ENCODE results near the gene ATG14.

ATG14 gene

DNA sequence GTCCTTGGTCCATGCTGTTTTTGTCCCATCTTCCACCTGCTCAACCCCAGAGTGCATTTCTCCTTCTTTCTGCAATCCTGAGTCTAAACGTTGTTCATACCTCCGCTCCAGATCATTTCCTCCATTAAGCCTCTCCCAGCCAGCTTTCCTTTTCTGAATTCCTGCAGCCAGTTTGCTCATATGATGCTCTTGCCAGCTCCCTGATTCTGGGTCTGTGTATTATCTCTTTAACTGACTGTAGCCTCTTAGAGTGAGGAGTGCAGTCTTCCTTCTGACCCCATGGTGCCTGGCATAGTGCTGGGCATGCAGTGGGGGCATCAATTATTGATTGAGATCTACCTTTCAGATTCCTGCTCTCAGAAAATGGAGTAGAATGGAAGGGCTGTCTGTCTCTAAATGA lies 40.3 kb upstream of the ATG14 start:
- H3K36me3 ChIP-seq, result no peaks in the 10 kb centered on the region
- no peak overlapping the region for H3K4me3 ChIP-seq (ENCODE audit: low read depth in 1 of 2, low read length in 1 of 2)
- peaks cover 7% of the 10 kb centered on the region for H3K27me3 ChIP-seq
- no peaks in the 10 kb centered on the region for H3K9me3 ChIP-seq
- TF ChIP-seq, protein P1, sequence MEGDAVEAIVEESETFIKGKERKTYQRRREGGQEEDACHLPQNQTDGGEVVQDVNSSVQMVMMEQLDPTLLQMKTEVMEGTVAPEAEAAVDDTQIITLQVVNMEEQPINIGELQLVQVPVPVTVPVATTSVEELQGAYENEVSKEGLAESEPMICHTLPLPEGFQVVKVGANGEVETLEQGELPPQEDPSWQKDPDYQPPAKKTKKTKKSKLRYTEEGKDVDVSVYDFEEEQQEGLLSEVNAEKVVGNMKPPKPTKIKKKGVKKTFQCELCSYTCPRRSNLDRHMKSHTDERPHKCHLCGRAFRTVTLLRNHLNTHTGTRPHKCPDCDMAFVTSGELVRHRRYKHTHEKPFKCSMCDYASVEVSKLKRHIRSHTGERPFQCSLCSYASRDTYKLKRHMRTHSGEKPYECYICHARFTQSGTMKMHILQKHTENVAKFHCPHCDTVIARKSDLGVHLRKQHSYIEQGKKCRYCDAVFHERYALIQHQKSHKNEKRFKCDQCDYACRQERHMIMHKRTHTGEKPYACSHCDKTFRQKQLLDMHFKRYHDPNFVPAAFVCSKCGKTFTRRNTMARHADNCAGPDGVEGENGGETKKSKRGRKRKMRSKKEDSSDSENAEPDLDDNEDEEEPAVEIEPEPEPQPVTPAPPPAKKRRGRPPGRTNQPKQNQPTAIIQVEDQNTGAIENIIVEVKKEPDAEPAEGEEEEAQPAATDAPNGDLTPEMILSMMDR (IDR thresholded peaks at IDR 0.05), result no peak
- H3K27ac ChIP-seq, result no peak overlapping the region
- peaks cover 6 to 12% of the 10 kb centered on the region in 2 experiments for H3K4me1 ChIP-seq (ENCODE audit: control insufficient read depth in 1 of 2, insufficient read depth in 1 of 2, low read depth in 1 of 2, low read length in 1 of 2)

DNA sequence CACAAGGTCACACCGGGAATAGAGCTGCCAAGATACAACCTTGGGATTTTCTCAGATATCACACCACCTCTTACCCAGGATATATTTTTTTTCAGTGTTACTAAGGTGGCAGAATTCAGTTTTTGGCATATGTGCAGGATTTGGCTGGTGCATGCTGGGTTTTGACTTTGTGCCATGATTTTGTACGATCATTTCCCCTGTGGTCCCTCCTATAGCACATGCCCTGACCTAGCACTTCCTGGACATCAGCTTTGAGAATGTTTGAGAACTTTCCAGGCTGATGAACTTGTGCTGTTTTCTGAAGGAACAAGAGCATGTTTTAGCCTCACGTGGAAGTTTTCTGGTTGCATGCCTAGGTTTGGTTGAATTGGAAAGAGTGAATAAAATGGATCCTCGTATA lies 39.8 kb upstream of the ATG14 start:
- peaks cover 7% of the 10 kb centered on the region for H3K27me3 ChIP-seq
- no peak overlapping the region for H3K4me3 ChIP-seq (ENCODE audit: low read depth in 1 of 2, low read length in 1 of 2)
- H3K9me3 ChIP-seq, result no peaks in the 10 kb centered on the region
- H3K4me1 ChIP-seq (ENCODE audit: control insufficient read depth in 1 of 2, insufficient read depth in 1 of 2, low read depth in 1 of 2, low read length in 1 of 2), result peaks cover 6 to 12% of the 10 kb centered on the region in 2 experiments
- H3K27ac ChIP-seq, result no peak overlapping the region
- H3K36me3 ChIP-seq, result no peaks in the 10 kb centered on the region
- TF ChIP-seq, protein P1 (IDR thresholded peaks at IDR 0.05), result no peak

DNA sequence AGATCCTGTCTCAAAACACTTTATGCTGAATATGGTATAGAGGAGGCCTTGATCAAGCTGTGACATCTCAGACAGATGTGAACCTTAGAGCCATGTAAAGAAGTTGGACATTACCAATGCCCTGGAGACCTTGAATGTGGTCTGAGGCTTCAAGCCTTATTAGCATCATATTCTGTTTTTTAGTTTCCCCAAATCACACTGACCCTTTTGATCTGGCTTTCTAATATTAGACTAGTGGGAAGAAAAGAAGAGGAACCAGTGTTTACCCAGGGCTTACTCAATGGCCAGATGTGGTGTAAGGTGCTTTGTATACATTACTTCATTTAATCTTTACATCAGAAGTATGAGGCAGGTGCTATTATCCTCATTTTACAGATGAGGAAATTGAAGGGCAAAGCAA lies 39.4 kb upstream of the ATG14 start:
- H3K27me3 ChIP-seq, result peaks cover 7% of the 10 kb centered on the region
- no peaks in the 10 kb centered on the region for H3K36me3 ChIP-seq
- peaks cover 6 to 12% of the 10 kb centered on the region in 2 experiments for H3K4me1 ChIP-seq (ENCODE audit: control insufficient read depth in 1 of 2, insufficient read depth in 1 of 2, low read depth in 1 of 2, low read length in 1 of 2)
- H3K27ac ChIP-seq, result no peak overlapping the region
- TF ChIP-seq, protein P1 (IDR thresholded peaks at IDR 0.05), result no peak
- no peaks in the 10 kb centered on the region for H3K9me3 ChIP-seq
- H3K4me3 ChIP-seq (ENCODE audit: low read depth in 1 of 2, low read length in 1 of 2), result no peak overlapping the region

DNA sequence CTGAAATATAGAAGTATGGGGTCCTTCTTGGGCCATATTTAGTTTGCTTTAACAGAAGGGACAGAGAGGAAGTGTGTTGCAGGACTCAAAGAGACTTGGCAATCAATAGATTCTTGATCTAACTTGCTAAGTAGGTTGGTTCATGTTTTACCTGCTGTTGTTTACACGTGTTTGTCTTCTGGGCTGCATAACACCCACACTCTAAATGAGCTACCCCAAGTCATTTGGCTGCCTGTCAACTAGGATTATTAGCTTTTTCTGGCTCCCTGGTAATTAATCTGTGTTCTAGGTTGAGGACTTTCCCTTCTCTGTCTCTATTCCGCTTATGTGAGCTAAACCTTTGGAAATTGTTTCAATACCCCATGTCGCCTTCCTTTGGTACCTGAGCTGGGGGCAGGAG lies 38.9 kb upstream of the ATG14 start:
- Histone ChIP-seq H3K4me1 (ENCODE audit: control insufficient read depth in 1 of 2, insufficient read depth in 1 of 2, low read depth in 1 of 2, low read length in 1 of 2) (peaks cover 6 to 12% of the 10 kb centered on the region in 2 experiments), H3K36me3 (no peaks in the 10 kb centered on the region)

DNA sequence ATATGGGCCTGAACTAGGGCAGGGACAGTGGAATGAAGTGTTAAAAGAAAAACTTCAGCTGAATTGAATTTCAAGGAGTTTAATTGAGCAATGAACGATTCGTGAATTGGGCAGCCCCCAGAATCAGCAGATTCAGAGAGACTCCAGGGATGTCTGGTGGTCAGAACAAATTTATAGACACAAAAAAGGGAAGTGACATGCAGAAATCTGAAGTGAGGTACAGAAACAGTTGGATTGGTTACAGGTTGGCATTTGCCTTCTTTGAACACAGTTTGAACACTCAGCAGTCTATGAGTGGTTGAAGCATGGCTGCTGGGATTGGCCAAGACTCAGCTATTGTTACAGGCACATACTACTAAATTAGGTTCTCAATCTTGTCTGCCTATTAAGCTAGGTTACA lies 38.5 kb upstream of the ATG14 start:
- H3K9me3 ChIP-seq, result no peaks in the 10 kb centered on the region
- peaks cover 6 to 12% of the 10 kb centered on the region in 2 experiments for H3K4me1 ChIP-seq (ENCODE audit: control insufficient read depth in 1 of 2, insufficient read depth in 1 of 2, low read depth in 1 of 2, low read length in 1 of 2)
- no peak overlapping the region for H3K27ac ChIP-seq
- no peaks in the 10 kb centered on the region for H3K36me3 ChIP-seq
- no peak overlapping the region for H3K4me3 ChIP-seq (ENCODE audit: low read depth in 1 of 2, low read length in 1 of 2)
- TF ChIP-seq, protein P1 (IDR thresholded peaks at IDR 0.05), result no peak
- peaks cover 7% of the 10 kb centered on the region for H3K27me3 ChIP-seq

More for the DNA sequence above, 38.9 kb upstream of the ATG14 start:
- no peaks in the 10 kb centered on the region for H3K9me3 ChIP-seq
- H3K27me3 ChIP-seq, result peaks cover 7% of the 10 kb centered on the region
- no peak overlapping the region for H3K4me3 ChIP-seq (ENCODE audit: low read depth in 1 of 2, low read length in 1 of 2)
- TF ChIP-seq, protein P1 (IDR thresholded peaks at IDR 0.05), result no peak
- H3K27ac ChIP-seq, result no peak overlapping the region

DNA sequence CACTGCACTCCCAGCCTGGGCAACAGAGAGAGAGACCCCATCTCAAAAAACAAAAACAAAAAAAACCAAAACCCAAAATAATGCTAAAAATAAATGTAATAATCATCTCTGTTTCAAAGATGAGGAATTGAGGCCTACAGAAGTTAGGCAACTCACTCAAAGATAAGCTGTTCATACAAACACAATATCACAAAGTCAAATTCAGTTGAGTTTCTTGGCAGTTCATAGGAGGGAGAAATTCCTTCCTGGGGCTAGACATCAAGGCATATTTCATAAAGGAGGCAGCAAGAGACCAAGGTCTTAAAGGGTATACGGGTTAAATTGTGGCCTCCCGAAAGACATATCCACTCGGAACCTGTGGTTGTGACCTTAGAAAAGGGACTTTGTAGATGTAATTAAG lies 37.5 kb upstream of the ATG14 start:
- Histone ChIP-seq H3K9me3 (no peaks in the 10 kb centered on the region), H3K36me3 (no peaks in the 10 kb centered on the region), H3K27ac (no peak overlapping the region), H3K4me3 (ENCODE audit: low read depth in 1 of 2, low read length in 1 of 2) (no peak overlapping the region), H3K4me1 (ENCODE audit: control insufficient read depth in 1 of 2, insufficient read depth in 1 of 2, low read depth in 1 of 2, low read length in 1 of 2) (peaks cover 6 to 12% of the 10 kb centered on the region in 2 experiments), H3K27me3 (peaks cover 2% of the 10 kb centered on the region)
- TF ChIP-seq, protein P1 (IDR thresholded peaks at IDR 0.05), result no peak
